NCI-H2029 (cell line): ENCODE data around the gene SHB.
"Not testable (repeated sequence)": the region's sequence is repeated elsewhere in the genome, so short reads cannot be mapped to it uniquely, and the experiment has no call there.

ENCODE experiments used
- DNase-seq: peaks from one replicate; lab custom pipeline; 2025; lab: John Stamatoyannopoulos, UW

SHB gene

GRCh38 chr9:37917801-37918664 is 151.0 kb downstream of the SHB start:
- no peak for DNase-seq

- no peak for DNase-seq
Observed at GRCh38 chr9:37917313-37917731, 151.7 kb downstream of the SHB start.

- DNase-seq, result no peak
Observed at GRCh38 chr9:37916471-37917312, 152.3 kb downstream of the SHB start.

GRCh38 chr9:37915911-37916470 is 153.0 kb downstream of the SHB start:
- DNase-seq, result no peak

- no peak for DNase-seq
Observed at GRCh38 chr9:37914701-37915358, 154.2 kb downstream of the SHB start.

- DNase-seq, result no peak
Observed at GRCh38 chr9:37914154-37914551, 154.9 kb downstream of the SHB start.

- DNase-seq, result peak; percentile 59
Observed at GRCh38 chr9:37913480-37914153, 155.4 kb downstream of the SHB start.

- no peak for DNase-seq
Observed at GRCh38 chr9:37911271-37911681, 157.8 kb downstream of the SHB start.

- DNase-seq, result no peak
Observed at GRCh38 chr9:37910271-37910670, 158.8 kb downstream of the SHB start.

- DNase-seq, result not testable (repeated sequence)
Observed at GRCh38 chr9:37909836-37910235, 159.2 kb downstream of the SHB start.

GRCh38 chr9:37909326-37909725 is 159.7 kb downstream of the SHB start:
- DNase-seq, result no peak

- no peak for DNase-seq
Observed at GRCh38 chr9:37908698-37909186, 160.3 kb downstream of the SHB start.

GRCh38 chr9:37908283-37908682 is 160.7 kb downstream of the SHB start:
- no peak for DNase-seq

- DNase-seq, result no peak
Observed at GRCh38 chr9:37906312-37907239, 162.5 kb downstream of the SHB start.

GRCh38 chr9:37905776-37906175 is 163.3 kb downstream of the SHB start:
- no peak for DNase-seq

GRCh38 chr9:37905131-37905505 is 163.9 kb downstream of the SHB start:
- DNase-seq, result no peak

GRCh38 chr9:37904445-37905130 is 164.4 kb downstream of the SHB start:
- no peak for DNase-seq

- peak; percentile 92 for DNase-seq
Observed at GRCh38 chr9:37903647-37904444, 165.2 kb downstream of the SHB start, which contains the start of gene SLC25A51. Gene SLC25A51, minus strand, starts transcription at chr9:37904127. Its CDS starts 15,577 bp downstream, at chr9:37888550.
